ENCODE measurements around the gene ALKBH3.

ALKBH3 gene

GRCh38 chr11:43880640-43881159, at the start of gene ALKBH3:
Gene ALKBH3 (plus strand): TSS chr11:43880831. CDS start chr11:43882653, 1,822 bp downstream.
- H3K27me3 Mint-ChIP-seq (ENCODE audit: low read depth): peaks cover 24% of the 10 kb centered on the region
- H3K4me1 Mint-ChIP-seq (ENCODE audit: low read depth): peaks cover 14% of the 10 kb centered on the region

GRCh38 chr11:43830928-43831440, 49.6 kb upstream of the ALKBH3 start:
- H3K36me3 Mint-ChIP-seq (ENCODE audit: low read depth): peaks cover 7% of the 10 kb centered on the region
- H3K27ac Mint-ChIP-seq: no peak overlapping the region
- H3K4me1 Mint-ChIP-seq (ENCODE audit: low read depth): peaks cover 5% of the 10 kb centered on the region
- no peaks in the 10 kb centered on the region for H3K27me3 Mint-ChIP-seq (ENCODE audit: low read depth)
- no peak overlapping the region for H3K4me3 Mint-ChIP-seq
- no peaks in the 10 kb centered on the region for H3K9me3 Mint-ChIP-seq

More at GRCh38 chr11:43880640-43881159, at the start of gene ALKBH3:
- peak within 1 kb of the TSS; percentile 95 for H3K4me3 Mint-ChIP-seq
- H3K27ac Mint-ChIP-seq: peak within 1 kb of the TSS; percentile 80
- peaks cover 31% of the 10 kb centered on the region for H3K36me3 Mint-ChIP-seq (ENCODE audit: low read depth)
- H3K9me3 Mint-ChIP-seq: peaks cover 15% of the 10 kb centered on the region

- Mint-ChIP-seq H3K27me3 (ENCODE audit: low read depth) (no peaks in the 10 kb centered on the region), H3K9me3 (no peaks in the 10 kb centered on the region), H3K4me1 (ENCODE audit: low read depth) (peaks cover 5% of the 10 kb centered on the region), H3K36me3 (ENCODE audit: low read depth) (peaks cover 7% of the 10 kb centered on the region), H3K27ac (no peak overlapping the region), H3K4me3 (no peak overlapping the region)
Measured at GRCh38 chr11:43832536-43832935, 48.1 kb upstream of the ALKBH3 start.

GRCh38 chr11:43833657-43834073, 47.0 kb upstream of the ALKBH3 start:
- Mint-ChIP-seq H3K27me3 (ENCODE audit: low read depth) (no peaks in the 10 kb centered on the region), H3K4me1 (ENCODE audit: low read depth) (peaks cover 5% of the 10 kb centered on the region), H3K9me3 (no peaks in the 10 kb centered on the region), H3K27ac (no peak overlapping the region), H3K36me3 (ENCODE audit: low read depth) (peaks cover 10% of the 10 kb centered on the region), H3K4me3 (no peak overlapping the region)

GRCh38 chr11:43834286-43834685, 46.3 kb upstream of the ALKBH3 start:
- Mint-ChIP-seq H3K27ac (no peak overlapping the region), H3K4me1 (ENCODE audit: low read depth) (peaks cover 5% of the 10 kb centered on the region), H3K9me3 (no peaks in the 10 kb centered on the region), H3K27me3 (ENCODE audit: low read depth) (no peaks in the 10 kb centered on the region), H3K4me3 (no peak overlapping the region), H3K36me3 (ENCODE audit: low read depth) (peaks cover 12% of the 10 kb centered on the region)

- Mint-ChIP-seq H3K36me3 (ENCODE audit: low read depth) (peaks cover 14% of the 10 kb centered on the region), H3K27me3 (ENCODE audit: low read depth) (no peaks in the 10 kb centered on the region), H3K4me3 (no peak overlapping the region), H3K9me3 (no peaks in the 10 kb centered on the region), H3K4me1 (ENCODE audit: low read depth) (peaks cover 5% of the 10 kb centered on the region), H3K27ac (no peak overlapping the region)
Measured at GRCh38 chr11:43835104-43835503, 45.5 kb upstream of the ALKBH3 start.

- no peaks in the 10 kb centered on the region for H3K9me3 Mint-ChIP-seq
- no peak overlapping the region for H3K27ac Mint-ChIP-seq
- peaks cover 16% of the 10 kb centered on the region for H3K36me3 Mint-ChIP-seq (ENCODE audit: low read depth)
- H3K4me3 Mint-ChIP-seq: no peak overlapping the region
- H3K4me1 Mint-ChIP-seq (ENCODE audit: low read depth): no peaks in the 10 kb centered on the region
- H3K27me3 Mint-ChIP-seq (ENCODE audit: low read depth): no peaks in the 10 kb centered on the region
Measured at GRCh38 chr11:43837879-43838278, 42.8 kb upstream of the ALKBH3 start.

GRCh38 chr11:43842021-43842420, 38.6 kb upstream of the ALKBH3 start:
- Mint-ChIP-seq H3K27ac (no peak overlapping the region), H3K4me1 (ENCODE audit: low read depth) (no peaks in the 10 kb centered on the region), H3K27me3 (ENCODE audit: low read depth) (no peaks in the 10 kb centered on the region), H3K9me3 (no peaks in the 10 kb centered on the region), H3K4me3 (no peak overlapping the region), H3K36me3 (ENCODE audit: low read depth) (peaks cover 16% of the 10 kb centered on the region)

GRCh38 chr11:43845816-43846215, 34.8 kb upstream of the ALKBH3 start:
- H3K4me1 Mint-ChIP-seq (ENCODE audit: low read depth): peaks cover 6% of the 10 kb centered on the region
- H3K4me3 Mint-ChIP-seq: no peak overlapping the region
- no peaks in the 10 kb centered on the region for H3K9me3 Mint-ChIP-seq
- no peaks in the 10 kb centered on the region for H3K27me3 Mint-ChIP-seq (ENCODE audit: low read depth)
- peaks cover 6% of the 10 kb centered on the region for H3K36me3 Mint-ChIP-seq (ENCODE audit: low read depth)
- no peak overlapping the region for H3K27ac Mint-ChIP-seq

- H3K27ac Mint-ChIP-seq: no peak overlapping the region
- no peak overlapping the region for H3K4me3 Mint-ChIP-seq
- H3K9me3 Mint-ChIP-seq: no peaks in the 10 kb centered on the region
- peaks cover 6% of the 10 kb centered on the region for H3K4me1 Mint-ChIP-seq (ENCODE audit: low read depth)
- H3K27me3 Mint-ChIP-seq (ENCODE audit: low read depth): no peaks in the 10 kb centered on the region
- H3K36me3 Mint-ChIP-seq (ENCODE audit: low read depth): peaks cover 2% of the 10 kb centered on the region
Measured at GRCh38 chr11:43852057-43852636, 28.5 kb upstream of the ALKBH3 start.

GRCh38 chr11:43853781-43854180, 26.9 kb upstream of the ALKBH3 start:
- peaks cover 6% of the 10 kb centered on the region for H3K4me1 Mint-ChIP-seq (ENCODE audit: low read depth)
- peaks cover 2% of the 10 kb centered on the region for H3K36me3 Mint-ChIP-seq (ENCODE audit: low read depth)
- no peaks in the 10 kb centered on the region for H3K9me3 Mint-ChIP-seq
- no peak overlapping the region for H3K27ac Mint-ChIP-seq
- H3K4me3 Mint-ChIP-seq: no peak overlapping the region
- no peaks in the 10 kb centered on the region for H3K27me3 Mint-ChIP-seq (ENCODE audit: low read depth)

- peaks cover 8% of the 10 kb centered on the region for H3K9me3 Mint-ChIP-seq
- H3K4me3 Mint-ChIP-seq: no peak overlapping the region
- H3K4me1 Mint-ChIP-seq (ENCODE audit: low read depth): no peaks in the 10 kb centered on the region
- no peaks in the 10 kb centered on the region for H3K27me3 Mint-ChIP-seq (ENCODE audit: low read depth)
- H3K27ac Mint-ChIP-seq: no peak overlapping the region
- peaks cover 4% of the 10 kb centered on the region for H3K36me3 Mint-ChIP-seq (ENCODE audit: low read depth)
Measured at GRCh38 chr11:43856993-43857392, 23.6 kb upstream of the ALKBH3 start.

- Mint-ChIP-seq H3K27ac (no peak overlapping the region), H3K36me3 (ENCODE audit: low read depth) (peaks cover 2% of the 10 kb centered on the region), H3K4me1 (ENCODE audit: low read depth) (no peaks in the 10 kb centered on the region), H3K27me3 (ENCODE audit: low read depth) (peaks cover 35% of the 10 kb centered on the region), H3K9me3 (peaks cover 12% of the 10 kb centered on the region), H3K4me3 (no peak overlapping the region)
Measured at GRCh38 chr11:43861141-43861540, 19.5 kb upstream of the ALKBH3 start.

GRCh38 chr11:43866520-43866919, 14.1 kb upstream of the ALKBH3 start:
- no peak overlapping the region for H3K27ac Mint-ChIP-seq
- peaks cover 11% of the 10 kb centered on the region for H3K9me3 Mint-ChIP-seq
- H3K4me3 Mint-ChIP-seq: no peak overlapping the region
- peaks cover 21% of the 10 kb centered on the region for H3K4me1 Mint-ChIP-seq (ENCODE audit: low read depth)
- H3K36me3 Mint-ChIP-seq (ENCODE audit: low read depth): peaks cover 10% of the 10 kb centered on the region
- peaks cover 68% of the 10 kb centered on the region for H3K27me3 Mint-ChIP-seq (ENCODE audit: low read depth)

- Mint-ChIP-seq H3K36me3 (ENCODE audit: low read depth) (peaks cover 10% of the 10 kb centered on the region), H3K27ac (no peak overlapping the region), H3K9me3 (peaks cover 11% of the 10 kb centered on the region), H3K4me1 (ENCODE audit: low read depth) (peaks cover 21% of the 10 kb centered on the region), H3K27me3 (ENCODE audit: low read depth) (peaks cover 71% of the 10 kb centered on the region), H3K4me3 (no peak overlapping the region)
Measured at GRCh38 chr11:43866969-43867368, 13.7 kb upstream of the ALKBH3 start.
